ENCODE results near the gene RASA1.

RASA1 gene

DNA sequence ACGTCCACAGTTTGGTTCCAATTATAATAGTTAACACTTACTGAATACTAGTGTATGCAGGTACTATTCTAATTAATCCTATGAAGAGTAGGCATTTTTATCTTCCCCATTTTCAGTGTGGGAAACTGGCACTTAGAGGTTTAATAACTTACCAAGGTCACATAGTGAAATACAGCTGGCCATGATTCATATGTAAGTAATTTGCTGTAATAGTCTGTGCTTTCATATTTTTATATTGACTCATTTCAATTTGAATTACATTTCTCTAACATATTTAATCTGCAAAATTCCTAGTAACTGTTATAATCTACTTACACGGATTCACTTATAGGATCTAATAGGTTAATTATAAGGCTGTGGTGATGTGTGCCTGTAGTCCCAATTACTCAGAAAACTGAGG is 125.6 kb downstream of the RASA1 start:
- peaks cover 9% of the 10 kb centered on the region for H3K79me2 ChIP-seq (ENCODE audit: control insufficient read depth, low read length)
- no peak overlapping the region for H3K4me2 ChIP-seq (ENCODE audit: low read length)
- H3K4me3 ChIP-seq (ENCODE audit: low read length): no peak overlapping the region
- no peaks in the 10 kb centered on the region; the same call in 1 of the 2 replicates for H3F3A ChIP-seq (ENCODE audit: control insufficient read depth, insufficient read depth)
- no peaks in the 10 kb centered on the region for H3K9me2 ChIP-seq (replicated peaks; ENCODE audit: control insufficient read depth, low read length)
- H3K36me3 ChIP-seq (ENCODE audit: control insufficient read depth, low read length): peaks cover 95% of the 10 kb centered on the region
- H3K27me3 ChIP-seq (ENCODE audit: control insufficient read depth, low read length): no peaks in the 10 kb centered on the region
- no peaks in the 10 kb centered on the region for H3K9me3 ChIP-seq (ENCODE audit: control insufficient read depth, insufficient read depth, low read length)
- no peaks in the 10 kb centered on the region for H4K20me1 ChIP-seq (ENCODE audit: control insufficient read depth, insufficient read depth, low read depth, low read length)
- no peak overlapping the region for H3K27ac ChIP-seq (ENCODE audit: low read depth, low read length)
- H3K4me1 ChIP-seq (ENCODE audit: control insufficient read depth, low read length): no peaks in the 10 kb centered on the region
- no peak for TF ChIP-seq EZH2phosphoT487 (IDR thresholded peaks at IDR 0.05; ENCODE audit: borderline replicate concordance, low read length)
- TF ChIP-seq, protein P1, sequence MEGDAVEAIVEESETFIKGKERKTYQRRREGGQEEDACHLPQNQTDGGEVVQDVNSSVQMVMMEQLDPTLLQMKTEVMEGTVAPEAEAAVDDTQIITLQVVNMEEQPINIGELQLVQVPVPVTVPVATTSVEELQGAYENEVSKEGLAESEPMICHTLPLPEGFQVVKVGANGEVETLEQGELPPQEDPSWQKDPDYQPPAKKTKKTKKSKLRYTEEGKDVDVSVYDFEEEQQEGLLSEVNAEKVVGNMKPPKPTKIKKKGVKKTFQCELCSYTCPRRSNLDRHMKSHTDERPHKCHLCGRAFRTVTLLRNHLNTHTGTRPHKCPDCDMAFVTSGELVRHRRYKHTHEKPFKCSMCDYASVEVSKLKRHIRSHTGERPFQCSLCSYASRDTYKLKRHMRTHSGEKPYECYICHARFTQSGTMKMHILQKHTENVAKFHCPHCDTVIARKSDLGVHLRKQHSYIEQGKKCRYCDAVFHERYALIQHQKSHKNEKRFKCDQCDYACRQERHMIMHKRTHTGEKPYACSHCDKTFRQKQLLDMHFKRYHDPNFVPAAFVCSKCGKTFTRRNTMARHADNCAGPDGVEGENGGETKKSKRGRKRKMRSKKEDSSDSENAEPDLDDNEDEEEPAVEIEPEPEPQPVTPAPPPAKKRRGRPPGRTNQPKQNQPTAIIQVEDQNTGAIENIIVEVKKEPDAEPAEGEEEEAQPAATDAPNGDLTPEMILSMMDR (IDR thresholded peaks at IDR 0.05; ENCODE audit: low read depth, low read length, poor library complexity, severe bottlenecking): no peak

DNA sequence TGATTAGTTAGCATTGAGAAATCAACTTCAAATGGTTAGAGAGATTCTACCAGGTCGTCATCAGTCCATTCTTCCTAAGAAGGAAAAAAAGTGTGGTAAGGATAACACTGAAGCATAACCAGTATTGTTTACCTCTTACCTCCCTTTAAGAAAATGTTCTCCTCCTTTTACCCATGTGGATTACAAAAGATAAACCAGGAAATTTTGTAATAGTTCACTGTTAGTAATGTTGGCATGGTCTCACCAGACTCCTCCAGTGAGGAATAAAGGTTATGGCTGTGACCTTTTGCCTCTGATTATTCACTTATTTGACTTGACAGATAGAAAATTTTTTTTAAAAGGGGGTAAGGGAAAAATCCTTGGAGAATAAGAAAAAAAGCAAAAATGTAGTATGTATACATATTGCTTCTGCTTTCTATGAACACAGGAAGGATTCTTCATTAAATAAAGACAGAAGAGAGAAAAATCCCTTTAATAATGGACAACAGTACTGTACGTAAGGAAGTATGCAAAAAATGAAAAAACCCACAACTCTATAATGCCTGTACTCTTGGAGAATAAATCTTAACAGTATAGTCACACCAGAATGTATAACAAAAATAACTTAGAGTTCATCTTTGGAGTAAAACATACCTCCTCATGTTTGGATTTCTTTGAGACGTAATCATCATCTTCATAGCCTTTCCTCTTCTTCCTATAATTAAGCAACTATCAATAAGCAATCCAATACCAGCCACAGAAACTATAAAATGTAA is 126.9 kb downstream of the RASA1 start:
- Histone ChIP-seq H3K9me2 (replicated peaks; ENCODE audit: control insufficient read depth, low read length) (no peaks in the 10 kb centered on the region), H4K20me1 (ENCODE audit: control insufficient read depth, insufficient read depth, low read depth, low read length) (peaks cover 2% of the 10 kb centered on the region; the same call in 1 of the 2 replicates), H3K27me3 (ENCODE audit: control insufficient read depth, low read length) (no peaks in the 10 kb centered on the region), H3K79me2 (ENCODE audit: control insufficient read depth, low read length) (peaks cover 18% of the 10 kb centered on the region), H3K27ac (ENCODE audit: low read depth, low read length) (no peak overlapping the region), H3K4me2 (ENCODE audit: low read length) (no peak overlapping the region), H3K9me3 (ENCODE audit: control insufficient read depth, insufficient read depth, low read length) (no peaks in the 10 kb centered on the region), H3F3A (ENCODE audit: control insufficient read depth, insufficient read depth) (no peaks in the 10 kb centered on the region; the same call in 1 of the 2 replicates), H3K4me3 (ENCODE audit: low read length) (no peak overlapping the region), H3K36me3 (ENCODE audit: control insufficient read depth, low read length) (peaks cover 97% of the 10 kb centered on the region), H3K4me1 (ENCODE audit: control insufficient read depth, low read length) (peaks cover 1% of the 10 kb centered on the region)
- no peak for TF ChIP-seq EZH2phosphoT487 (IDR thresholded peaks at IDR 0.05; ENCODE audit: borderline replicate concordance, low read length)
- TF ChIP-seq, protein P1 (IDR thresholded peaks at IDR 0.05; ENCODE audit: low read depth, low read length, poor library complexity, severe bottlenecking): no peak

DNA sequence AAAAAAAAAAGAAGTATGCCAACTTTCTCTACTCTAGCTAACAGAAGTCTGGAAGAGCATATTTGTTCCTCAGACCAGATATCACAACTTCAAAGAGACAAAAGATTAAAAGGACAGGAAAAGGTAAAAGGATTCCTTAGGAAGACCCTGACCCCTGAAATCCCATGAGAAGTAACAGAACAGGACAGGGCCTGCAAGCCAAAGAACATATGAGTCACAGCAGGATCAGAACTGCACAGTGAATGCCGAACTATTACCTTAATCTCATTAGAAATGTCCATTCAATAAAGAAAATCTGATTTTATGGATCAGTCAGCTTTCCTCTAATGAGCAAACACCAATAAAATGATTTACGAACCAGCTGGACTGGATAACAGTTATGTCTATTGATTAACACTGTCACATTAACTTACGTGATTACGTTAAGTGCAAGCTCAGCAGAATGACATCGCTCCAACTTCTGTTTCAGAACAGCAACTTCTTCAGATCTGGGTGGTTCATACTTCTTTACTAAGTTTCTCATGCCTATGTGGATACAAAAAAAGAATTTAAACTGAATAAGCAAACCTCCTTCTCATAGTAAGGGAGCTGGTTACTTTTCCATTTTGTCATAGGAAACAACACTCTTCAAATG is 131.4 kb downstream of the RASA1 start:
- Histone ChIP-seq H3K4me1 (ENCODE audit: control insufficient read depth, low read length) (peaks cover 7% of the 10 kb centered on the region), H3K27ac (ENCODE audit: low read depth, low read length) (no peak overlapping the region), H3K4me3 (ENCODE audit: low read length) (no peak overlapping the region), H3K36me3 (ENCODE audit: control insufficient read depth, low read length) (peaks cover 92% of the 10 kb centered on the region), H3K9me2 (replicated peaks; ENCODE audit: control insufficient read depth, low read length) (no peaks in the 10 kb centered on the region), H3F3A (ENCODE audit: control insufficient read depth, insufficient read depth) (peaks cover 28% of the 10 kb centered on the region), H3K4me2 (ENCODE audit: low read length) (no peak overlapping the region), H3K27me3 (ENCODE audit: control insufficient read depth, low read length) (no peaks in the 10 kb centered on the region), H3K79me2 (ENCODE audit: control insufficient read depth, low read length) (peaks cover 26% of the 10 kb centered on the region), H3K9me3 (ENCODE audit: control insufficient read depth, insufficient read depth, low read length) (no peaks in the 10 kb centered on the region), H4K20me1 (ENCODE audit: control insufficient read depth, insufficient read depth, low read depth, low read length) (peaks cover 8% of the 10 kb centered on the region; the same call in 1 of the 2 replicates)
- TF ChIP-seq, protein P1 (IDR thresholded peaks at IDR 0.05; ENCODE audit: low read depth, low read length, poor library complexity, severe bottlenecking): no peak
- no peak for TF ChIP-seq EZH2phosphoT487 (IDR thresholded peaks at IDR 0.05; ENCODE audit: borderline replicate concordance, low read length)

All from DOHH2 (cell line).